GM10266 (cell line): ENCODE results near the gene CPT1B.

Experiments used
- DNase-seq: peaks from one replicate; pipeline ENCODE4 v3.0.0; 2012; ENCODE audit errors: extremely low spot score
- CTCF ChIP-seq: IDR thresholded peaks from 2 replicates; pipeline ENCODE4 v1.5.1; 2012; ENCODE audit warnings: mild to moderate bottlenecking, low read depth; ENCODE audit not compliant: control insufficient read depth, insufficient read depth; ENCODE audit errors: missing control alignments

The CPT1B gene

DNA sequence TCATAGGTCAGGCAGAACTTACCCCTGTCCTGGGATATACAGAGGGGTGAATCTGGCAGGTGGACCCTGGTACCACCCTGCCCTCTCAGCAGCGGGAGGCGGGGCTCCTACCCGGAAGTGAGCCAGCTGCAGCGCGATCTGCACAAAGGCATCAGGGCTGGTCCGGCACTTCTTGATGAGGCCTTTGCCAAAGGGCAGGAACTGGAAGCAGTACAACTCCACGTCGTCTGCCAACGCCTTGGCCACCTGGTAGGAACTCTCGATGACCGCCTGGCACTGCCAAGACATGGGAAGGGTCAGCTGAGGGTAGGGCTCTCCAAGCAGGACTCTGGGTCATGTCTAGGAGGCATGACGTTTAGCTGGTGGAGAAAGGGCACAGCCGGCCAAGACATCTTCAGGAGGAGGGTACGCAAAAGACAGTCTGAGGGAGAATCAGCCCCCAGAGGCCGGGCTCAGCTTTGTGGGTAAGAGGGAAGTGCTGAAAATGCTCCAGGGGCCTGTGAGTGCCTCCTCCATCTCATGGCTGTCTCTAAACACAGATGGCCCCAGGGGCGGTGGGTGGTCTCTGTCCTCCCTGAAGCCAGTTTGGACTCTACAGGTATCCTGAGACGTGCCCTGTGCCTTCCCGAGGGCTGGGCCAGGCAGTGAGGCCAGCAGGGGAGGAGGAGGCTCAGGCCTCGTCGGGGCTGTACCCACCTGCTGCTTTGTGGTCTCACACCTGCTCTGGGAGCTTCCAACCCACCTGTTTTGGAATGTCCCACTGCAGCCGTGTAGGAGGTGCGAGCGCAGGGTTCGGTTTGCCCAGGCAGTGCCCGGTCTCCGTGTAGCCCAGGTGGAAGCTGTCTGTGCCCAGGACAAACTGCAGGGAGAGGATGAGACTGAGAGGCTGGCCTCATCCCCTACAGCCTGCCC, 6.7 kb downstream of the CPT1B start:
- no peak for TF ChIP-seq CTCF
- DNase-seq: no peak

DNA sequence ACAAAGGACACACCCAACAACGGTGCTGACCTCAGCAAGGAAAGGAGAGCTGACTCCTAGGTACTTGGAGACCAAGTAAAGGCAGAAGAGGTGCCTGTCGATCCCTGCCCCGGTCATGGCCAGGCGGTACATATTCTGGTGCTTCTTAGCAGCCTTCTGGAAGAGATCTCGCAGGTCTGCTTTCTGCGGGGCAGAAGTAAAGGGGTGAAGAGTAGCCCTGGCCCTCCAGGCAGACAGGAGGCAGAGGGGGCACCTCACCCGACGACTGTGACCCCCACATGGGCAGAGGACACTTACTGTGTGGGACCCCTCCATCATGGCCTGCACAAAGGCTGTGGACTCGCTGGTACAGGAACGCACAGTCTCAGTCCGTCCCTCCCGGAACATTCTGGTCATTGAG, 7.4 kb downstream of the CPT1B start:
- no peak for DNase-seq
- TF ChIP-seq CTCF: no peak

DNA sequence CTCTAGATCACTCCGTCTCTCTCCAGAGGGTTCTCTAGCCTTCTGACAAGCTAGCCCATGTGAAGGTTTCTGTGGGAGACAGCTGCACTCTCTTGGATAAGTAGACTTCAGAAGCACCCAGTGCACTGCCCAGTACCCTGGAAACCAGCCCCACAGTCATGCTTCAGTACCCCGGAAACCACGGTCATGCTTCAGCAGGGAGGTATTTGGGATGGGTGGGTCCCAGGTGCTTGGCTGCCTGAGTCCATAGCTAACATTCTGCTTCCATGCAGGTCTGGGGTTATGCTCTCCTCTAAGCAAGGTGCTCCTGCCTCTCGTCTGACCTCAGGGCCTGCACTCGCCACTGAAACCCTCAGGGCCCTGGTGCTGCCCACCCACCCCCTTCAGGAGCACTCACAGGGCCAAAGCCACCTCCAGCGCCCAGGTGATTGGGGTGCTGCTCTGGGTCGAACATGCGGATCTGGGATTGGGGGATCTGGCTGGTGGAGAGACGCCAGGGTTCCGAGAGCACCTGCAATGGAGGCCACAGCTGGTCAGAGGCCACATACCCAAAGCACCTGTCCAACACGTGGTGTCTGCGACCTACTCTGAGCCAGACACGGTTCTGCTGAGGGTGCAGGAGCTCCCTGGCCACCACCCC, 8.2 kb downstream of the CPT1B start:
- no peak for DNase-seq
- no peak for TF ChIP-seq CTCF

DNA sequence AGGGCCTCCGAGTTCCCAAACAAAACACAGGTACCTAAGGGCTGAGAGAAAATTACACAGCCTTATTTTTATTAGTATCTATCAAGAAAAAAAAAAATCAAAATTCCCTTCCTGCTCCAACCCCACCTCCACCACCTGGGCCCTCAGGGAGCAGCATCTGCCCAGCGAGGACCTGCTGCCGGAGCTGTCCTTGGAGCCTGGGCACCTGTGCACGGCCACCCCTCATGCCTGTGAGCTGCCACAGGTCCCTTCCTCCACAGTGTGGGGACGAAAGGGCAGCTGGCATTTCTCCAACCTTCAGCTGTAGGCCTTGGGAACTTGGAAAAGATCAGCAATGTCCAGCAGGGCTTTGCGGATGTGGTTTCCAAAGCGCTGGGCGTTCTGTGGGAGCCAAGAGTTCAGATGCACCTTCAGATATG, 9.2 kb downstream of the CPT1B start:
- DNase-seq: no peak
- no peak for TF ChIP-seq CTCF

DNA sequence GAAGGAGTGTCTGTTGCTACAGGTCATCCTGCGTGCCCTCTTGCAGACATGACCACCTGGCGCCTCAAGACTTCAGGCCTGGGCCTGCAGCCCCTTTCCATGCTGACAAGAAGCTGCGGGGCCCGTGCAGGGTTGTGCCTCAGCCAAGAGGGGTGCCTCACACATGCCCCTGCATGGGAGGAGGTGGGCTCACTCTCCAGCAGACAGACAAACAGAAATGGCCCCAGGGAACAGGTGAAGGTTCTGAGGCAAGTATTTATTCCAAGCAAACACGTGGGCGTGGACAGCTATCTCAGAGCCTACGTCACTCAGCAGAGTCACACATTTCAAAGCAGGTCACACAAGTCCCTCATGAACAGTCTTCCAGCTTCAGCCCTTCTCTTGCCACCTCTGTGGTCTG, 9.6 kb downstream of the CPT1B start:
- no peak for DNase-seq
- TF ChIP-seq CTCF: no peak

- no peak for TF ChIP-seq CTCF
- DNase-seq: no peak
These were observed 10.4 kb downstream of the CPT1B start for GRCh38 chr22:50567721-50568252.

DNA sequence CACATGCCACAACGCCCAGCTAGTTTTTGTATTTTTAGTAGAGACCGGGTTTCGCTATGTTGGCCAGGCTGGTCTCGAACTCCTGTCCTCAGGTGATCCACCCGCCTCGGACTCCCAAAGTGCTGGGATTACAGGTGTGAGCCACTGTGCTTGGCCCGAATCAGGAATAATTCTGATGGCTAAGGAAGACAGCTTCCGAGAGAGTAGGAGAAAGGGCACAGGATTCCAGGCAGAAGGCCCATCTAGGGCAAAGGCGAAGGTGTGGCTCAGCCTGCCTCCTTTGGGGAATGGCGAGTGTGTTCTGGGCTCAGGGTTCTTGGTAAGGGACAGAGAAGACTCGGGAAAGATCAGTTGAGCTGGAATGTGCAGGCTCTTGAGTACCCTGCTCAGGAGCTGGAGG, 13.9 kb downstream of the CPT1B start:
- DNase-seq: no peak
- no peak for TF ChIP-seq CTCF
